NCI-H446 treated with DMSO at 0.1 percent for 48 hours (cell line): Measurements from ENCODE around the gene SUPT3H.

Source experiments
- DNase-seq: peaks from one replicate; lab custom pipeline; 2025; lab: John Stamatoyannopoulos, UW

SUPT3H gene

GRCh38 chr6:45377554-45378333, at the start of gene SUPT3H:
Gene SUPT3H (minus strand): TSS chr6:45377934.
- peak; percentile 90 for DNase-seq

- no peak for DNase-seq
Observed at GRCh38 chr6:45426251-45426650, 48.5 kb upstream of the SUPT3H start.

GRCh38 chr6:45424451-45424861, 46.7 kb upstream of the SUPT3H start:
- no peak for DNase-seq

GRCh38 chr6:45423824-45424450, 46.2 kb upstream of the SUPT3H start:
- DNase-seq, result no peak

- no peak for DNase-seq
Observed at GRCh38 chr6:45423111-45423823, 45.5 kb upstream of the SUPT3H start.

GRCh38 chr6:45422503-45423110, 44.9 kb upstream of the SUPT3H start:
- no peak for DNase-seq

GRCh38 chr6:45421709-45422502, 44.2 kb upstream of the SUPT3H start:
- no peak for DNase-seq

GRCh38 chr6:45420909-45421708, 43.4 kb upstream of the SUPT3H start:
- DNase-seq, result no peak

- no peak for DNase-seq
Observed at GRCh38 chr6:45420083-45420908, 42.6 kb upstream of the SUPT3H start.

GRCh38 chr6:45419571-45420082, 41.9 kb upstream of the SUPT3H start:
- DNase-seq, result no peak

GRCh38 chr6:45417436-45417835, 39.7 kb upstream of the SUPT3H start:
- no peak for DNase-seq

GRCh38 chr6:45416700-45417099, 39.0 kb upstream of the SUPT3H start:
- DNase-seq, result no peak

GRCh38 chr6:45415788-45416518, 38.2 kb upstream of the SUPT3H start:
- DNase-seq, result no peak

- no peak for DNase-seq
Observed at GRCh38 chr6:45415315-45415714, 37.6 kb upstream of the SUPT3H start.

- DNase-seq, result no peak
Observed at GRCh38 chr6:45411959-45412358, 34.2 kb upstream of the SUPT3H start.

GRCh38 chr6:45400021-45400420, 22.3 kb upstream of the SUPT3H start:
- DNase-seq, result no peak

GRCh38 chr6:45398075-45398813, 20.5 kb upstream of the SUPT3H start:
- DNase-seq, result no peak

GRCh38 chr6:45394586-45395095, 16.9 kb upstream of the SUPT3H start:
- DNase-seq, result no peak
